Activated CD4-positive, alpha-beta T cell treated with anti-CD3 and anti-CD28 coated beads, Interleukin-2, amount 50 U/mL, for 1 hour (primary cell): Measurements from ENCODE around the gene CRELD1.
A peak's percentile ranks its signal among the peaks of the same experiment; 100 is the strongest.
"Not testable (repeated sequence)": the region's sequence is repeated elsewhere in the genome, so short reads cannot be mapped to it uniquely, and the experiment has no call there.

ENCODE experiments used
- DNase-seq: peaks from one replicate; pipeline ENCODE4 v3.0.0-alpha.2; 2020

Gene CRELD1

DNA sequence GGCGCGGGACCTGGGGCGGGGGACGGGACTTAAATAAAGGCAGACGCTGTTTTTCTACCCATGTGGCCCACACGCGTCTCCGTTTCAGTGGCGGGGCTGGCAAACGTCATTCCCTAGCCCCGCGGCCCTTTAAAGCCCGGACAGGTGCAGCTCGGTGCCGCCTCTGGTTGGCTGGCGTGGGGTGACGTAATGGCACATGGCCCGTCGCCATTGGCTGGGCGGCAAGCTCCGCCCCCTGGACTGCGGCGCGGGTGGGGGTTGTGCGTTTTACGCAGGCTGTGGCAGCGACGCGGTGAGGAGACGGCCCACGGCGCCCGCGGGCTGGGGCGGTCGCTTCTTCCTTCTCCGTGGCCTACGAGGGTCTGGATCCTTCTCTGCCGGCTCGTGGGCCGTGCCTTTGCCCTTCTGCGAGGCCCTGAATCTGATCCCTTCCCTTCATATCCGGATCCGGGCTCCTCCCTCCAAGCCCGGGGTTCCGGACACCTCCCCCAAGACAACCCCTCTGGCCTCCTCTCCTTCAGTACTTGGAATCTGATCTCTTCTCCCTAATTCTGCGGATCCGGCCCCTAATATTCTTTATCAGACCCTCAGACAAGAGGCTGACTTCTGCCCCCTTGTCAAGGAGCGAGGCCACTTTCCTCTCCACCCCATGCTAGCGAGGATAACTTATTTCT lies at the start of gene CRELD1:
CRELD1 (plus strand) TSS at position 274 of the 674 bp plus-strand sequence. CDS start 605 bp downstream, outside the sequence.
- peak; percentile 97 for DNase-seq

- DNase-seq: no peak
Observed at GRCh38 chr3:9884555-9885165, 49.0 kb upstream of the CRELD1 start.

GRCh38 chr3:9886328-9886727 lies 47.3 kb upstream of the CRELD1 start:
- DNase-seq: no peak

DNA sequence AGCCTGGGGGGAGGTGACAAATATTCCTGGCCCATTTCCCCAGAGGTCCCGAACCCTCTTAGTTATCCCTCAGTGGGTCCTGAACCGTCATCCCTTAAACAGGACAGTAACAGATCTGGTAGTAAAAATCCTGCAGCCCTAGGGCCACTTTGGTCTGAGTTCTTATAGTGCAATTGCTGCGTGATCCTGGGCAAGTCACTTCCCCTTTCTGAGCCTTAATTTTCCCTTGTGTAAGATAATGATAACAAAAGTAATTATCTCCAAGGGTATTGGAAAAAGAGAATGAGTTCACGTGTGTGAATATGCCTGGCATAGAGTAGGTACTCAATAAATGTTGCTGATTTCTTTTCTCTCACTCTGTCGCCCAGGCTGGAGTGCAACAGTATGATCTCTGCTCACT lies 46.2 kb upstream of the CRELD1 start:
- DNase-seq: no peak

- DNase-seq: no peak
Observed at GRCh38 chr3:9888540-9888939, 45.1 kb upstream of the CRELD1 start.

DNA sequence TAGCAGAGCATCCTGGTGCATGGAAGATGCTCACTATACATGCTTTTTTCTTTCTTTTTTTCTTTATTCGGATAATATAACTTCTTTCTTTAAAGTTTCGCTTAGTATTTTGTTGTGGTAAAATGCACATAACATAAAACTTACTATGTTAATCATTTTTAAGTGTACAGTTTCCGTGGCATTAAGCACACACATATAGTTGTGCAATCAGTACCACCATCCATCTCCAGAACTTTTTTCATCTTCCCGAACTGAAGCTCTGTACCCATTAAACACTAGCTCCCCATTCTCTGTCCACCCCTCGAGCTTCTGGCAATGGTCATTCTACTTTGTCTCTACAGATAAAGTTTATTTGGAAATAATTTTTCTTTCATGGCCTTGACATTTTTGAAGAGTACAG lies 44.2 kb upstream of the CRELD1 start:
- no peak for DNase-seq

DNA sequence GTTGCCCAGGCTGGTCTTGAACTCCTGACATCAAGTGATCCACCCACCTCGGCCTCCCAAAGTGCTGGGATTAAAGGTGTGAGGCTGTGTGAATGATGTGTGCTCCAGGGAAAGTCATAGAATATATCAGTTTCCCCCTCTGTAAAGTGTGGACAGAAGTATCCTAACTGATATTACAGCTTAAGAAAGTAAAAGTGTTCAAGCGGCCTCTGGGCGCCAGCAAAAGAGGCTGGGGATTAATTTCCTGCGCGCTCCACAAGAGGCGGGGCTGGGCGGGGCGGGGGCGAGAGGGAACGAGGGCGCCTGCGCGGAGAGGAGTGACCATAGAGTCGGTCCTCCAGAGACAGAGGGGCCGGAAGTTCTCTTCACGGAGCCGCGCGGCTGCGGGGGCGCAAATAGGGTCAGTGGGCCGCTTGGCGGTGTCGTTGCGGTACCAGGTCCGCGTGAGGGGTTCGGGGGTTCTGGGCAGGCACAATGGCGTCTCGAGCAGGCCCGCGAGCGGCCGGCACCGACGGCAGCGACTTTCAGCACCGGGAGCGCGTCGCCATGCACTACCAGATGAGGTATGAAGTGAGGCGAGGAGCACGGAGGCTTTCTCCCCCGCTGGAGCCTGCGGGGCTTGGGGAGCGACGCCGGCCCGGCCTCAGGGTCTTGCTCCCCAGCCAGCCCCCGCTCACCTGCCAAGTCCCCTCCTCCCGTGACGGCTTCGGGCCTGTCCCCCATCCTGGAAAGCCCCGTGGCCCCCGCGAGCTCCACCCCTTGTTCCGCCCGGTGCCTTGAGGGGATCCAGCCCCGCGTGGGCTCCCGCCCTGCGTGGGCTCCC lies 43.2 kb upstream of the CRELD1 start, which contains the start of gene JAGN1:
JAGN1 (plus strand) TSS at position 362 of the 823 bp plus-strand sequence; CDS start at position 475, 113 bp downstream.
- peak; percentile 91 for DNase-seq

DNA sequence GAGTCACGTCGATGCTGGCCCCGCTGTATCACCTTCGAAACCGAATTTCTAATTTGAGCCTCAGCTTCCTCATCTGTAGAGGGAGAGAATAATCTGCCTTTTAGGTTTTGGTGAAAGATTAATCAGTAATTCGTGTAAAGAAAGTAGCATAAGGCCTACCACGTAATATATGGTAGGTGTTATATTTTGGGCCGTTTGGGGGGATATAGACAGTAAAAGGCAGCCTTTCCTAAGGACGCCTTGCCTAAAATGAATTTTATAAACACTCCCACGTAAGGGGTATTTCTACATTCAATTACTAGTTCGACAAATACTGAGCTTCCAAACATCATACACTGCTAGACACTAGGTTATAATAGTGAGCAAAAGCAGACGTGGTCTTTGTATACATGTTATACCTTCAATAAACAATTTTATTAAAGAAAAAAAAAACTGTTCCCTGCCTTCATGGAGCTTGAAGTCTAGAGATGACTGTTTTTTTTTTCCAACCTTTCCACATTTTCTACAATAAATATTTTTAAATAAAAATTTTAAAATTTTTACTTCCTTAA lies 42.5 kb upstream of the CRELD1 start:
- no peak for DNase-seq

DNA sequence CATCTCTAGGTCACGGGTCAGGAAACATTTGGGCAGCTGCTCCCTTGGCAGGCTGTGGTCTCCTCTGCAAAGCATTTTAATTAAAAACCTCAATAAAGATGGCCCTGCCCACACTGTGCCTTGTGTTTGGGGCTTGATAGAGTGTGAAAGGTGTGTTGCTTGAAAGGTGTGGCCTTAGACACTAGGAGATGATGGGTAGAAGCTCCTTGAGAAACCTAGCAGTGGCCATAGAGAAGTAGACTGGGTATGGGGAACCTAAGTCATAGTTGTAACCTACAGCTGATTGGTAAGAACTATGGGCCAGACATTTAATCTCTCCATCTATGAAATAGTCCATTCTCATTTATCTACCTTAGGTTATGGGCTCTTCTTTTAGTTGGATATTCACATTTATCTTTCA lies 39.9 kb upstream of the CRELD1 start:
- DNase-seq: no peak

DNA sequence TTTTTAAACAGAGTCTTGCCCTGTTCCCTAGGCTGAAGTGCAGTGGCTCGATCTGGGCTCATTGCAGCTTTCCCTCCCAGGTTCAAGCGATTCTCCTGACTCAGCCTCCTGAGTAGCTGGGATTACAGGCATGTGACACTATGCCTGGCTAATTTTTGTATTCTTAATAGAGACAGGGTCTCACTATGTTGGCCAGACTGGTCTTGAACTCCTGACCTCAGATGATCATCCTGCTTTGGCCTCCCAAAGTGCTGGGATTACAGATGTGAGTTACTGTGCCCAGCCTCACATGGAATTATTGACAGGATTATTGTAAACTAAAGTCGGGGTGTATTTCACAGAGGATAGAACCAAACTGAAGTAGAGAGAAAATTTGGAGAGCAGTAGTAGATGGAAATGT lies 37.9 kb upstream of the CRELD1 start:
- DNase-seq: not testable (repeated sequence)

DNA sequence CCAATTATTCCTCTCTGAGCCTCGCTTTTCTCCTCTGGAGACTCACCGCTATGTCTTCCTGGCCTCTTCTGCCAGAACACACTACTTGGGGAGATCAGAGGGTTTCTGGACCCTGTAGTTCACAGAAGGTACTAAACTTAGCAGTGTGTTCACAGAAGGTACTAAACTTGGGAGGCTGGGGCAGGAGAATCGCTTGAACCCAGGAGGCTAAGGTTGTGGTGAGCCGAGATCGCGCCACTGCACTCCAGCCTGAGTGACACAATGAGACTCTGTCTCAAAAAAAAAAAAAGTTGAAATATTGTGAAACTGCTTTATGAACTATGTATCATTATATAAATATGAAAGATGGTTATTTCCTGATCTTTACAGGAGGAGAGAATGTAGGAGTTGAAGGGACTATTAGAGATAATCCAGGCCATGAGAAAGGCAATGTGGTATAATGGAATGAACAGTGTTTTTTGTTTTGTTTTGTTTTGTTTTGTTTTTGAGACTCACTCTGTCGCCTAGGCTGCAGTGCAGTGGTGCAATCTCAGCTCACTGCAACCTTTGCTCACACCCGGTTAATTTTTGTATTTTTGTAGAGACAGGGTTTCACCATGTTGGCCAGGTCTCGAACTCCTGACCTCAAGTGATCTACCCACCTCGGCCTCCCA lies 36.8 kb upstream of the CRELD1 start:
- not testable (repeated sequence) for DNase-seq

GRCh38 chr3:9897408-9898372 lies 35.9 kb upstream of the CRELD1 start:
- DNase-seq: no peak

DNA sequence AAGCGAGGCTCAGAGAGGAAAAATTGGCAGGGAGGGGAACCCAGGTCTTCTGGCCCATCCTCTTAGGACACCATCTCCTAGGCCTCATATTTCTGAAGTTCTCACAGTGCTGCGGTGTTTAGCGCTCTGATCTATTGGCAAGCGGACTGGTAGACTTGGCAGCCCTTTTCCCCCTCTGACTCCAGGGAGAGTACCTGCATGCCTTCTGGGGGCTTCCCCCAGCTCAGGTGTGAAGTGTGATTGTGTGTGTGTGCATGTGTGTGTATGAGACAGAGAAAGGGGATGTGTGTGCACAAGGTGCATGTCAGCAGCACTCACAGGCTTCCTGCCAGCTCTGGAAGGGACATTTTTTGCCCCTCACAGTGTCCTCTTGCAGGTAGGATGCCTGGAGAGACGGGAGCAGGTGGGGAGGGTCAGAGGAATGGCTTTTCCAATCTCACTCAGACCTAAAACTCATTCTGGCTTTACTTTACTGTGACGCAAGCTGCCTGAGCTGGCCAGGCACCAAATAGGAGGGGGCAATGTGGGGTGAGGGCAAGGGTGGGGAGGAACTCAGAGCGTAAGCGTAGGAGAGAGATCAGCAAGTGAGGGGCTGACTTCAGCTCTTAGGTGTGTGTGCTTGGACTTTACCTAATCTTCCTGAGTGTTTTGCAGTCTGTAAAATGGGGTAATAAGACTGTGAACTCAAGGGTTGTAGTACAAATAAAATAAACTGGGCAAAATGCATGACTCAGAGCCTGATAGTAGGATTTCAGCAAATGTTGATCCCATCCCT lies 35.0 kb upstream of the CRELD1 start:
- DNase-seq: no peak

GRCh38 chr3:9899289-9899791 lies 34.3 kb upstream of the CRELD1 start:
- DNase-seq: no peak

DNA sequence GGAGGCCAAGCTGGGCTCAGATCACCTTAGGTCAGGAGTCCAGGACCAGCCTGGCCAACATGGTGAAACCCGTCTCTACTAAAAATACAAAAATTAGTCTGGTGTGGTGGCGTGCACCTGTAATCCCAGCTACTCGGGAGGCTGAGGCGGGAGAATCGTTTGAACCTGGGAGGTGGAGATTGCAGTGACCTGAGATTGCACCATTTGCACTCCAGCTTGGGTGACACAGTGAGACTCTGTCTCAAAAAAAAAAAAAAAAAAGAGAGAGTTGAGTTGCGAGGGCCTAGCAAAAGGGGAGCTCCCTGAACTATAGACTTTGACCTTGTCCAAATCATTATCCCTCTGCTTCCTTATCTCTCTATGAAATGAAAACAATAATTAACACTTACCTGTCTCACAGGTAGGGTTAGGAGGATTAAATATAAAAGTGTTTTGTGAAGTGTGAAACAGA lies 32.6 kb upstream of the CRELD1 start:
- not testable (repeated sequence) for DNase-seq

DNA sequence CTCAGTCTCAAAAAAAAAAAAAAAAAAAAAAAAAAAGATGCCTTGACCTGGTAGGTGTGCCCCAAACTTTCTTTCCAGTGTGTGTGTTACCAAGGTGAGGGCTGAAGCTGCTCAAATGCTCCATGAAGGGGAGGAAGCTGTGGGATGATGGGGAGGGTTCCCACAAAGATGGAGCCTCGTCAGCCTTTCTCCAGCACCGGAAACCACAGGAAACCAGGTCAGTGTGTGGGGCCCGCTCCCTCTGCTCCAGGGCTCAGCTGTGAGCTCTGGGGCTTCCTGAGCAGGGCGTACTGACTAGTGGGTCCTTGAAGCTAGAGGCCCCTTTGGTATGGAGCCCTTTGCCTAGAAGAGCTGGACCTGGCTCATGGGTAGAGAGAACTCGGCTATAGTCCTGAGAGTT lies 31.7 kb upstream of the CRELD1 start:
- peak; percentile 22 for DNase-seq

GRCh38 chr3:9902372-9903237 lies 31.0 kb upstream of the CRELD1 start, which contains the start of gene IL17RE:
IL17RE (plus strand) TSS chr3:9902848; CDS start chr3:9902933, 85 bp downstream.
- no peak for DNase-seq

GRCh38 chr3:9903238-9903624 lies 30.4 kb upstream of the CRELD1 start:
- DNase-seq: no peak

- DNase-seq: no peak
Observed at GRCh38 chr3:9903904-9904303, 29.7 kb upstream of the CRELD1 start.
